NB4 (cell line): Measurements from ENCODE around the gene NBEA.

Source experiments
- DNase-seq: peaks from one replicate; pipeline ENCODE4 v3.0.0; 2010; ENCODE audit warnings: low read depth
- H3K4me3 ChIP-seq: one replicate; pipeline ENCODE4 v1.5.1; 2011; ENCODE audit warnings: mild to moderate bottlenecking, low read depth, low read length, moderate library complexity
- MYC ChIP-seq: IDR thresholded peaks from 2 replicates; pipeline ENCODE4 v1.6.1; 2011; ENCODE audit warnings: low read depth, low read length
- POLR2A ChIP-seq: IDR thresholded peaks from 2 replicates; pipeline ENCODE4 v1.6.1; 2011; ENCODE audit warnings: mild to moderate bottlenecking; ENCODE audit not compliant: insufficient read length; ENCODE audit errors: extremely low read depth
- TF ChIP-seq, protein P1 (sequence below): IDR thresholded peaks from 2 replicates; pipeline ENCODE4 v1.6.1; 2011; ENCODE audit warnings: low read depth, low read length
- TF ChIP-seq, protein P2 (sequence below): IDR thresholded peaks from one replicate; pipeline ENCODE4 v1.5.1; 2012; ENCODE audit warnings: low read depth, low read length

NBEA gene

DNA sequence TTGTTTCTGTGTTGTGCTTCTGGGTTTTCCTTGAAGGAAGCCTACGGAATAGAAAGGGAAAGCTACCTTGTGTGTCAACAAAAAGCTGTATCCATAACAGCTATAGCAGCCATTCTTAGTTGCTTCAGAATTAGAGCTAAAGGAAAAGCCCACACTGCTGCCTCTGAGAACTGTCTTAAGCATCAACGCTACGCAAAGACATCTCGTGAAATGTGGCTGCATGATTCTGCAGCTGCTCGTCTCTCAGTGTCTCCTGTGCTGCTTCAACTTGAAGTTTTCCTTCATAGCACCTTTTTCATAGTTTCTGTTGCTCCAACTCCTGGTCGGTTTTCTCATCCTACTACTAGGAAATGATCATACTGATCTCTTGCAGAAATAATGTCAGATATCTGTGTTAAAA lies 675.4 kb downstream of the NBEA start:
- DNase-seq = no peak
- TF ChIP-seq, protein P1, sequence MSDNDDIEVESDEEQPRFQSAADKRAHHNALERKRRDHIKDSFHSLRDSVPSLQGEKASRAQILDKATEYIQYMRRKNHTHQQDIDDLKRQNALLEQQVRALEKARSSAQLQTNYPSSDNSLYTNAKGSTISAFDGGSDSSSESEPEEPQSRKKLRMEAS = no peak
- TF ChIP-seq, protein P2, sequence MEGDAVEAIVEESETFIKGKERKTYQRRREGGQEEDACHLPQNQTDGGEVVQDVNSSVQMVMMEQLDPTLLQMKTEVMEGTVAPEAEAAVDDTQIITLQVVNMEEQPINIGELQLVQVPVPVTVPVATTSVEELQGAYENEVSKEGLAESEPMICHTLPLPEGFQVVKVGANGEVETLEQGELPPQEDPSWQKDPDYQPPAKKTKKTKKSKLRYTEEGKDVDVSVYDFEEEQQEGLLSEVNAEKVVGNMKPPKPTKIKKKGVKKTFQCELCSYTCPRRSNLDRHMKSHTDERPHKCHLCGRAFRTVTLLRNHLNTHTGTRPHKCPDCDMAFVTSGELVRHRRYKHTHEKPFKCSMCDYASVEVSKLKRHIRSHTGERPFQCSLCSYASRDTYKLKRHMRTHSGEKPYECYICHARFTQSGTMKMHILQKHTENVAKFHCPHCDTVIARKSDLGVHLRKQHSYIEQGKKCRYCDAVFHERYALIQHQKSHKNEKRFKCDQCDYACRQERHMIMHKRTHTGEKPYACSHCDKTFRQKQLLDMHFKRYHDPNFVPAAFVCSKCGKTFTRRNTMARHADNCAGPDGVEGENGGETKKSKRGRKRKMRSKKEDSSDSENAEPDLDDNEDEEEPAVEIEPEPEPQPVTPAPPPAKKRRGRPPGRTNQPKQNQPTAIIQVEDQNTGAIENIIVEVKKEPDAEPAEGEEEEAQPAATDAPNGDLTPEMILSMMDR = no peak
- no peak for TF ChIP-seq MYC
- no peak for TF ChIP-seq POLR2A
- H3K4me3 ChIP-seq = no peak overlapping the region

DNA sequence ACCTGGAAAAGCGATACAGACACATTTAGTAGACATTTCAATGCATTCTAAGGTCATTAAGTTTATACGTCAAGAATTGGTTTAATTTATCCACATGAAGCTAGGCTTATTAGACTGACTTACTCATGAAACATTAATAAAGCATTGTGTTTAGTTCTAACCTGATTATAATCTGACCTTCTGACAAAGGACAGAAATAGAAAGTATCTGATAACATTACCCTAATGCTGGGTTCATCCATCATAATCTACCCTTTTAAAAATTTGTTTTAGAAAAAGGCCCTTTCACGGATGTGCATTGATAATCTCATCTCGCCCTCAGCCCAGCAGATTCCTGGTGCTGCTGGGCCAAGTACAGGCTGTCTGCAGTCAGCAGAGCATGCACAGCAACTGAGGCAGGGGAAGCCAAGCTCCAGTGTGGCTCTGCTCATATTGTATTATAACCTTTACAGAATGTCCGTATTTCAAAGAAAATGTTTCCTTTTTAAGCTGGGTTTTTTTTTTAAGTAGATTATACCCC lies 676.6 kb downstream of the NBEA start:
- H3K4me3 ChIP-seq = no peak overlapping the region
- DNase-seq = no peak
- TF ChIP-seq, protein P1 = no peak
- no peak for TF ChIP-seq MYC
- TF ChIP-seq POLR2A = no peak
- TF ChIP-seq, protein P2 = no peak

DNA sequence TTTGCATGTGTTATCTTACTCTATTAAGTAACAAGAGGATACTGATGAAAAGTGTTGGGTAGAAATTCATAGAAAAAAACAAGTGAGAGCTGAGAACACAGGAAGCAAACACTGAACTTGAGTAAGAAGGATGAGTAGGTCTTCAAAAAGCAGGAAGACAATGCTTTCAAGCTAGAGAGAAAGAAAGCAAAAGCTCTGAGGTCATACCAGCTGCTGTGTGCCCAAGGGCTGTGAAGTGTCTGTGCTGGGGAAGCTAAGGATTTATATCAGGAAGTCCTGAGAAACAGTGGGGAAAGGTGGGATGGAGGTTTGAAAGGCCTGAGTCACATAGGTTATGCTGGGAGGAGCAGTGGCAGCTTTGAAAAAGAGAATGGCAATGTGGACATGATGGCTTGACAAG lies 679.9 kb downstream of the NBEA start:
- DNase-seq = no peak
- H3K4me3 ChIP-seq = no peak overlapping the region

DNA sequence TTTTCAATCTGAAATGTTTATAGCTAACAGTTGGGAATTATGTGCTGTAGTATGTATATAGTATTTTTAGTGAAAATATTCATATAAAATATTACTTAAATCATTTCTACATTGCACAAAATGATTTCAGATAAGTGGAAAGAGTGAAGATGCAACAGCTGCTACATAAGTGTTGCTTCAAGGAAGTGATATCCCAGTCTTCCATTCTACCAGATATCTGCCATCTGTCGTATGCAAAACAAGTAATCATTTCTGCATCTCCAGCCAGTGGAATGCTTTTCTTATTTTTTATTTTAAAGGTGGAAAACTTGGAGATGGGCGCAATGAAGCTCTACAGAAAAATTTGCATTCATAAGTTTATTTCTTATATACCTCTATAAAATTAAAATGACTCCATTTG lies 687.0 kb downstream of the NBEA start:
- TF ChIP-seq, protein P2 = no peak
- TF ChIP-seq POLR2A = no peak
- no peak for TF ChIP-seq MYC
- TF ChIP-seq, protein P1 = no peak
- no peak overlapping the region for H3K4me3 ChIP-seq
- DNase-seq = no peak

More for the DNA sequence above, 679.9 kb downstream of the NBEA start:
- TF ChIP-seq, protein P1 = no peak
- TF ChIP-seq POLR2A (no peak), MYC (no peak)
- TF ChIP-seq, protein P2 = no peak

DNA sequence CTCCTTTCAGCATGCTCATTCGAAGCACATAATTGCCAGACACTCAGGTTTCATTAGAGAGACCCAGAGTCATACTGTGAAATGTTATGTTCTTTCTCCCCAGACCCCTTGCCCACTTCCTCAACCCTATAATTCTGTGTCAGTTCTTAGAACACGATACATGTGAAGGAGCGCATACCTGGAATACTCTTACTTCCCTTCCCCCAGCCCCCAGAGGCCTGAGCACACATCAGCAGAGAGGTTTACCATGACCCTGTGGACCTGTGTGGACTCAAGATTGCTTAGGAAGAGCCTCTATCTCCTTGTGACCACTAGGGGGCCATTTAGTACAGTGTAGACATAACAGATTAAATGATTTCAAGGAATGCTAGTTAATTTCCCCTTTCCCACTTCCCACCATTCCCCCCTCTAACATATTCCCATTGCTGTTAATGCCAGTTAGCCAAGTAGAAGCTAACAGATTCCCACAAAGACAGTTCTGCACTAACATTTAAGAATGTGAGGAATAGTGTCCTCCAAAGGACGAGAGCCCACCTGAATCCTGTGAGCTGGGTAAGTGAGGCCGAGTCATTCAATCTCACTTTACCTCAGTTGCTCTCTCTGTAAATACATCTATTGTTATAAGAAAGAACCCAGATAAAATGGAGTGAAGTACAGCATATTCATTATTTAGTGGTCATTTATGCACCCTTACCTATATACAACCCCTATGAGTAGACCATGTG lies 688.6 kb downstream of the NBEA start:
- peak; percentile 52 for DNase-seq
- TF ChIP-seq, protein P2 = peak; percentile 80
- no peak for TF ChIP-seq POLR2A
- no peak overlapping the region for H3K4me3 ChIP-seq
